Coronary artery (tissue), 2 donors: ENCODE results near the gene TMEM175.

Experiments used
- DNase-seq: peaks from one replicate; pipeline ENCODE4 v3.0.0-alpha.2; 2017; ENCODE audit warnings: low spot score
- H3K27ac ChIP-seq, 2 donors: fragments of 200-600 bp; sonication (generic); one replicate each; pipeline ENCODE4 v1.5.1; 2016 to 2019
- H3K4me3 ChIP-seq: fragments of 200-600 bp; sonication (generic); 2 replicates; pipeline ENCODE4 v1.5.1; 2016; ENCODE audit warnings: mild to moderate bottlenecking, moderate library complexity
- TF ChIP-seq, protein P1 (sequence below): fragments of 200-600 bp; sonication (generic); IDR thresholded peaks from one replicate; pipeline ENCODE4 v1.5.1; 2019; ENCODE audit warnings: antibody characterized with exemption

TMEM175 gene

DNA sequence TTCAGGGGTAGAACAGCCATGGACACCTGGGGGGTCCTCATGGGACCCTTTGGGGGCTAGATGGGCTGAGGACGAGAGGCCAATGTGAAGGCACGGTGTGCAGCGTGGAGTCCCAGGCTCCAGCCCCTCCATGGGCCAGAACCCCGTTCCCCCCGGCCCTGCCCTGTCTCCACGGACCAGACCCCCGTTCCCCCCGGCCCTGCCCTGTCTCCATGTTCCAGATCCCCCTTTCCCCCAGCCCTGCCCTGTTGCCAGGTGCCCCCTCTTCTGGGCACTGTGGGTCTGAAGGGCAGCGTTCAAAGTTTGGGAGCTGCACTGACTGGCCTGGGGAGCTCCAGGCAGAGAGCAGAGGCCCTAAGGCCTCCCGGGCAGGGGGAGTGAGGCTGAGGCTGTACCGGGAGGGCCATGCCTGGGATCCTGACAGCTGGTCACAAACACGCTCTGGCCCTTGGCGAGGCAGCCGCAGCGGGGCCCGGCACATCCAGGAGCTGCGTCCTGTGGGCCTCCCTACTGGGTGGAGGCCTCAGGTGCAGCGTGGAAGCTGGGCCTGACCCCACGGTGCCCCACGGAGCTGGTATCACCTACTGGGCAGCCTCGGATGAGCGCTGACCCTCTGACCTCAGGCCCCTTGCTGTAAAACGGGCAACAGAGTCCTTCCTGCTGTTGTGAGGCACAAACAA lies 32.2 kb downstream of the TMEM175 start:
- no peak for DNase-seq
- TF ChIP-seq, protein P1, sequence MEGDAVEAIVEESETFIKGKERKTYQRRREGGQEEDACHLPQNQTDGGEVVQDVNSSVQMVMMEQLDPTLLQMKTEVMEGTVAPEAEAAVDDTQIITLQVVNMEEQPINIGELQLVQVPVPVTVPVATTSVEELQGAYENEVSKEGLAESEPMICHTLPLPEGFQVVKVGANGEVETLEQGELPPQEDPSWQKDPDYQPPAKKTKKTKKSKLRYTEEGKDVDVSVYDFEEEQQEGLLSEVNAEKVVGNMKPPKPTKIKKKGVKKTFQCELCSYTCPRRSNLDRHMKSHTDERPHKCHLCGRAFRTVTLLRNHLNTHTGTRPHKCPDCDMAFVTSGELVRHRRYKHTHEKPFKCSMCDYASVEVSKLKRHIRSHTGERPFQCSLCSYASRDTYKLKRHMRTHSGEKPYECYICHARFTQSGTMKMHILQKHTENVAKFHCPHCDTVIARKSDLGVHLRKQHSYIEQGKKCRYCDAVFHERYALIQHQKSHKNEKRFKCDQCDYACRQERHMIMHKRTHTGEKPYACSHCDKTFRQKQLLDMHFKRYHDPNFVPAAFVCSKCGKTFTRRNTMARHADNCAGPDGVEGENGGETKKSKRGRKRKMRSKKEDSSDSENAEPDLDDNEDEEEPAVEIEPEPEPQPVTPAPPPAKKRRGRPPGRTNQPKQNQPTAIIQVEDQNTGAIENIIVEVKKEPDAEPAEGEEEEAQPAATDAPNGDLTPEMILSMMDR = no peak
- Histone ChIP-seq H3K27ac (no peak overlapping the region), H3K4me3 (no peak overlapping the region)

DNA sequence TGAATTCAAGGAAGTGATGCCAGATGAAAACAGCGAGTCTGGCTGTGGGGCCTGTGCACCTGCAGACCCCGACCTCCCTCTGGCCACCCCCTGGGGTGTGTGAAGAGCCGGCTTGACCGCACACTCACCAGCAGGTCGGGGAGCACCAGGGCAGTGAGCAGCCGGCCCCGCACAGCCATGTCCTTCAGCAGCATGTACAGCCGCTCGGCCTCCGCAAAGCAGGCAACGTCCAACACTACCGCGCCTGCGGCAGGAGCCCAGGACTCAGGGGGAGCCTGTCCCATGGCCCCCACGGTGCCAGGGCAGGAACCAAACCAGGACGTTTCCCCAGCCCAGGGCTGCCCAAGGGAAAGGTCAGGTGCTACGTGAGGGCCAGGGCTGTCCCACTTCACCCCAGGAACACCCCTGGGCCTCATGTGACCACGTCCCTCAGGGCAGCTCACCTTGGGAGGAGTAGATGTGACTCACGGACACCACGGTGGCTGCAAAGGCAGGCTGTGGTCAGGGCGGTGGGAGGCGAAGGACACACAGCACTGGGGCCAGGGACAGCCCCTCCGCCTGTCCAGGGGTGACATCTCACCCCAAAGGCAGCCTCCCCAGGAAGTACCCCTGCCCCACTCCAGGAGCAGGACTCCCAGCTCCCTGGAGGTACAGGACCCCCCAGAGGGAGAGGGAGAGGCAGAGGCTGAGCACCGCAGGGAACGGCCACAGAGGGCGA lies 32.9 kb downstream of the TMEM175 start:
- TF ChIP-seq, protein P1 = no peak
- no peak for DNase-seq
- no peak overlapping the region for H3K4me3 ChIP-seq
- H3K27ac ChIP-seq = no peak overlapping the region

DNA sequence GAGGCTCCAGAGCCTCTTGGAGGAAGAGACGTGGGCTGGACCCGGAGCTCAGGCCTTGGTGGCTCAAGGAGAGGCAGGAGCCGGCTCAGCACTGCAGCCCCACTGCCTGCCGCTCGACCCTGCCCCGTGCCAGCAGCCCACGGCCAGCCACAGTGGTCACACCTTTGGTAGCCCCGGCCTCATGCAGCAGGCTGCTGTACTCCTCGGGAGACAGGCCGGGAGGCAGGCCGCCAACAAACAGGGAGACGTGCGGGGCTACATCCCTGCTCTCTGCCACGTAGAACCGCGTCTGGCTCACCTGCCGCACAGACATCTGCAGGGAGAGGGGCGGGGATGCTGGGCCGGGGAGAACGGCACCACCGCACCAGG lies 33.5 kb downstream of the TMEM175 start:
- DNase-seq = no peak
- Histone ChIP-seq H3K4me3 (no peak overlapping the region), H3K27ac (no peak overlapping the region)
- TF ChIP-seq, protein P1 = no peak

DNA sequence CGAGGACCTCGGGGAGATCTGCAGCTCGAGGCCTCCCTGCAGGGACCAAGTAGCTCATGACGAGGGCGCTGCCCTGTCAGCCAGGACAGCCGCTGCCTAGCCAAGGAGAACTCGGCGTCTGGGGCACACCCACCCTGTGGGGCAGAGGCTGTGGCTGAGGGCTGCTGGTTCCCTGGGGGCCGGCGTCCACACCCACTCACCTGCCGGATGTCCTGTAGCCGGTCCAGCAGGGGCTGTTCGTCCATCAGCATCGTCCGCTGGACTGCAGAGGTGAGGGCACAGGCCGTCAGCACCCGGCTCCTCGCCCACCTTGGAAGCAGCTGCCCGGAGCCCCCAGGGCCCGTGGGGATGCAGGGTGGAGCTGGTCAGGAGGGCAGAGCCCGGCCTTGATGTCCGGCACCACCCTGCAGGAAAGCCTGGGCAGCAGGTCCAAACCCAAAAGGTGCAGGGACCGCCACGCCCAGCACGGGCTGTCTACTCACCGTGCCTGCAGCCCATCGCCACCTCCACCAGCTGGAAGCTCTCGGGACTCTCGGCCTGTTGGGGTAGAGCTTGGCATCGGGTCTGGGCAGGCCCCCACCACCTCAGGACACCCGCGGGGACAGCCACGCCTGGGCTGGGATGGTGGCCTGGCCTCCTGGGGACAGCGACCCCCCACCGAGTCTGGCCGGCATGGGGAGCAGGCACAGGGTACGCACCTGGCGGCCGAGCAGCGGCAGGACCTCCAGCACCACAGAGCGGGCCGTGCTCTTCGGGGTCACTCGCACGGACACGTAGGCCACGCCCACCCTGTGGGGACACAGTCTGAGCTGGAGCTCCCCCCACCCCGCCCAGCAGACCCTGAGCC lies 34.2 kb downstream of the TMEM175 start:
- Histone ChIP-seq H3K4me3 (no peak overlapping the region), H3K27ac (no peak overlapping the region)
- TF ChIP-seq, protein P1 = no peak
- DNase-seq = no peak

DNA sequence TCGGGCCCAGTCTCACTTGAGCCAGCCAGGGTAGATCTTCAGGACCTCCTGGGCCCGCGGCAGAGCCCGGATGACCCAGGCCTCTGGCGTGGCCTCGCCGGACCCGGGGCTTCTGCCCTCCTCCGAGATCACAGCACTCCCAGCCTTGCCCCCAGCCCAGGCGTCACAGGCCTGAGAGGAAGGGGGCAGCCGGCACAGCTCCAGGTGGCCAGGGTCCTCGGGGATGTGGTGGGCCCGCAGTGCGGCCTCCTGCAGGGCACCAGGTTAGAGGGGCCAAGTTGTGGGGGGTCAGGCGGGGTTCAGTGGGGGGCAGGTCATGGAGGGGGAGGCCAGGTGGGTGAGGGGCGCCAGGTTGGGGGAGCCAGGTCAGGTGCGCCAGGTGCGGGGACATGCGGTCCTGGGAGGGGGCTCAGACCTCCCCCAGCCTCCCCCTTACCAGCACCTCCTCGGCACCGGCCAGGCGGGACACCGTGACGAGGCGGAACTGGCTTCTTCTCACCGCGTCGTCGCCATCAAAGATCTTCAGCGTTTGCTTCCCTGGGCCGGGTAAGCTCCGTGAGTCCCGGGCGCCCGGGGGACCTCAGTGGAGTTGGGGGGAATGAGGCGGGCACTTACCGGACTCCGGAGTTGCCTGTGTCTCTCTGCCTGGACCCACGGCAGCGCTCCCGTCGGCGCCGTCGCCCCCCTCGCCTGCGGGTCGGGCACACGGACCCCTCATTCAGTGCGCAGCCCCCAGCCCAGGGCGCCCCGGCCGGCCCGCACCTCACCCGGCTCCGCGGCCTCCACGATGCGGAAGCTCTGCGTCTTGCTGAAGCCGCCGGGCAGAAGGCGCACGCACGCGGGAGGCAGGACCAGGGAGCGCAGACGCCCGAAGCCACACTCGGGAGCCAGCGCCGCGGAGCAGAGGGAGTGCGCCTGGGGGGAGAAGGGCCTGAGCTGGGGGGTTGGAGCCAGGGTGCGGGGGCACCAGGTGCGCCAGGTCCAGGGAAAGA lies 35.1 kb downstream of the TMEM175 start:
- Histone ChIP-seq H3K4me3 (no peak overlapping the region), H3K27ac (no peak overlapping the region)
- TF ChIP-seq, protein P1 = no peak
- DNase-seq = no peak

- H3K27ac ChIP-seq = no peak overlapping the region
- H3K4me3 ChIP-seq = no peak overlapping the region
- no peak for DNase-seq
- TF ChIP-seq, protein P1 = no peak
These were observed 36.0 kb downstream of the TMEM175 start for GRCh38 chr4:968221-968620.
